ENCODE data around the gene MYOC. TPM values are rescaled to one million over a fixed set of nuclear protein-coding genes. Genes with fewer than 3 reads are reported as not detected.

Gene MYOC
- total and polyA plus RNA-seq, 2 donors (not counting 3 experiments of a cell fraction or from before 2014, with no cell fraction given): not detected

DNA sequence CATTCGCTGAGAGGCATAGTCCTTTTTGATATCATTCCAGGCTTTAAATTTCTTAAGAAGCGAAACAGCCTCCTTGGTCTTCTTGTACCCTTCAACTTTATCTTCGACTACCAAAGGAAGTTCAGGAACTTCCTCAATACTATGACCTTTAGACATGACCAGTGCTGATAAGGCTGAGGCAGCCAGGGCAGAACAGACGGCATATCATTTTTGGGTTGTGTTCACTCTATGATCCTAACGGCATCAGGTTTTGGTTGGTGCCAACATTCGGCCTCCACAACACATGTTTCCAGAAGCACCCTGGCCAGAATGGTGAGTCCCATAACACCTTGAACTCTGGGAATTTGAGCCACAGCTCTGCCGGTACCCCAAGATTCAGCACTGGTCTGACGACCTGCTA is 31.4 kb upstream of the MYOC start:
- FAIRE-seq (no peak), DNase-seq (ENCODE audit: low read depth, low spot score) (no peak)
- TF ChIP-seq FOS (IDR thresholded peaks at IDR 0.05; ENCODE audit: borderline replicate concordance, insufficient read depth, low read length) (no peak), MAX (IDR thresholded peaks at IDR 0.05; ENCODE audit: insufficient read depth, insufficient read length) (no peak), MYC (IDR thresholded peaks at IDR 0.05; ENCODE audit: low read depth, low read length) (no peak), GATA2 (IDR thresholded peaks at IDR 0.05; ENCODE audit: insufficient read depth, insufficient read length, low read depth, low read length) (no peak), EZH2 (IDR thresholded peaks at IDR 0.05; ENCODE audit: borderline replicate concordance, low read depth, low read length, severe bottlenecking) (no peak), POLR2AphosphoS5 (IDR thresholded peaks at IDR 0.05; ENCODE audit: insufficient read depth, low read depth, low read length) (no peak), JUN (IDR thresholded peaks at IDR 0.05; ENCODE audit: borderline replicate concordance, insufficient read depth, insufficient read length, low read depth) (no peak), POLR2A (IDR thresholded peaks at IDR 0.05; ENCODE audit: low read depth, low read length) (no peak)
- TF ChIP-seq, protein P1, sequence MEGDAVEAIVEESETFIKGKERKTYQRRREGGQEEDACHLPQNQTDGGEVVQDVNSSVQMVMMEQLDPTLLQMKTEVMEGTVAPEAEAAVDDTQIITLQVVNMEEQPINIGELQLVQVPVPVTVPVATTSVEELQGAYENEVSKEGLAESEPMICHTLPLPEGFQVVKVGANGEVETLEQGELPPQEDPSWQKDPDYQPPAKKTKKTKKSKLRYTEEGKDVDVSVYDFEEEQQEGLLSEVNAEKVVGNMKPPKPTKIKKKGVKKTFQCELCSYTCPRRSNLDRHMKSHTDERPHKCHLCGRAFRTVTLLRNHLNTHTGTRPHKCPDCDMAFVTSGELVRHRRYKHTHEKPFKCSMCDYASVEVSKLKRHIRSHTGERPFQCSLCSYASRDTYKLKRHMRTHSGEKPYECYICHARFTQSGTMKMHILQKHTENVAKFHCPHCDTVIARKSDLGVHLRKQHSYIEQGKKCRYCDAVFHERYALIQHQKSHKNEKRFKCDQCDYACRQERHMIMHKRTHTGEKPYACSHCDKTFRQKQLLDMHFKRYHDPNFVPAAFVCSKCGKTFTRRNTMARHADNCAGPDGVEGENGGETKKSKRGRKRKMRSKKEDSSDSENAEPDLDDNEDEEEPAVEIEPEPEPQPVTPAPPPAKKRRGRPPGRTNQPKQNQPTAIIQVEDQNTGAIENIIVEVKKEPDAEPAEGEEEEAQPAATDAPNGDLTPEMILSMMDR (IDR thresholded peaks at IDR 0.05; ENCODE audit: extremely low read depth in 1 of 2, insufficient read depth in 1 of 2, low read depth in 1 of 2, low read length in 2 of 2): no peak
- Histone ChIP-seq H3K4me2 (ENCODE audit: insufficient read depth, low read length) (no peak overlapping the region), H3K9ac (replicated peaks; ENCODE audit: extremely low read depth, insufficient read depth, low read length) (no peak overlapping the region), H2AFZ (ENCODE audit: low read depth, low read length) (no peak overlapping the region), H3K79me2 (ENCODE audit: control insufficient read depth, insufficient read depth, low read length) (no peaks in the 10 kb centered on the region), H3K9me1 (replicated peaks; ENCODE audit: control insufficient read depth, extremely low read depth, insufficient read depth, low read length) (no peaks in the 10 kb centered on the region), H4K20me1 (replicated peaks; ENCODE audit: control insufficient read depth, extremely low read depth, insufficient read depth, low read length) (no peaks in the 10 kb centered on the region), H3K27me3 (ENCODE audit: control insufficient read depth in 2 of 2, insufficient read depth in 2 of 2, low read length in 2 of 2) (peaks cover 2% of the 10 kb centered on the region in 2 experiments), H3K9me3 (replicated peaks; ENCODE audit: control insufficient read depth, insufficient read depth, low read length) (no peaks in the 10 kb centered on the region), H3K4me3 (replicated peaks in 1 of 3; ENCODE audit: insufficient read depth in 1 of 3, low read depth in 1 of 3, low read length in 3 of 3) (no peak overlapping the region), H3K36me3 (ENCODE audit: control insufficient read depth in 2 of 2, extremely low read depth in 1 of 2, insufficient read depth in 2 of 2, low read length in 2 of 2) (no peaks in the 10 kb centered on the region), H3K27ac (ENCODE audit: insufficient read depth, low read depth, low read length) (no peak overlapping the region), H3K4me1 (ENCODE audit: control insufficient read depth, extremely low read depth, insufficient read depth, low read length) (no peaks in the 10 kb centered on the region)
- no TSS peak for BruUV-seq (replicated peaks)
- dilution Hi-C loops (cut with MboI; ENCODE audit: extremely low pct_ligation_motif_present, low sequenced_read_pairs): no loop called here
- intact Hi-C loops (cut with micrococcal nuclease): no loop called here
- ChIA-PET CTCF (no interaction called here), POLR2A (no interaction called here)
